Neural cell (in vitro differentiated cells): ENCODE measurements around the gene CABLES1.

Source experiments
- CTCF ChIP-seq: fragments of 450-650 bp; IDR thresholded peaks from 2 replicates; pipeline ENCODE4 v1.5.1; 2014; ENCODE audit warnings: antibody characterized with exemption, mild to moderate bottlenecking, moderate library complexity; ENCODE audit not compliant: poor library complexity, severe bottlenecking
- MXI1 ChIP-seq: fragments of 450-650 bp; conservative IDR thresholded peaks from 2 replicates; pipeline ENCODE4 v1.6.1; 2014; ENCODE audit warnings: antibody characterized with exemption, mild to moderate bottlenecking; ENCODE audit not compliant: poor library complexity, severe bottlenecking
- POLR2AphosphoS5 ChIP-seq: IDR thresholded peaks from 2 replicates; pipeline ENCODE4 v1.6.1; 2012
- RAD21 ChIP-seq: fragments of 450-650 bp; conservative IDR thresholded peaks from 2 replicates; pipeline ENCODE4 v1.6.1; 2014; ENCODE audit warnings: antibody characterized with exemption, mild to moderate bottlenecking, moderate library complexity
- SMC3 ChIP-seq: fragments of 450-650 bp; conservative IDR thresholded peaks from 2 replicates; pipeline ENCODE4 v1.6.1; 2014; ENCODE audit warnings: antibody characterized with exemption, mild to moderate bottlenecking, moderate library complexity; ENCODE audit not compliant: poor library complexity

GRCh38 chr18:23094411-23095190 lies 40.7 kb upstream of the CABLES1 start:
- TF ChIP-seq CTCF (no peak), RAD21 (no peak), POLR2AphosphoS5 (no peak), MXI1 (no peak), SMC3 (no peak)
